ENCODE data around the gene INTU. TPM values are rescaled to one million over a fixed set of nuclear protein-coding genes. Genes with fewer than 3 reads are reported as not detected.
"Not testable (repeated sequence)": the region's sequence is repeated elsewhere in the genome, so short reads cannot be mapped to it uniquely, and the experiment has no call there.

The INTU gene
- total RNA-seq, 1 experiment from 2014 or later: 10.7 TPM

DNA sequence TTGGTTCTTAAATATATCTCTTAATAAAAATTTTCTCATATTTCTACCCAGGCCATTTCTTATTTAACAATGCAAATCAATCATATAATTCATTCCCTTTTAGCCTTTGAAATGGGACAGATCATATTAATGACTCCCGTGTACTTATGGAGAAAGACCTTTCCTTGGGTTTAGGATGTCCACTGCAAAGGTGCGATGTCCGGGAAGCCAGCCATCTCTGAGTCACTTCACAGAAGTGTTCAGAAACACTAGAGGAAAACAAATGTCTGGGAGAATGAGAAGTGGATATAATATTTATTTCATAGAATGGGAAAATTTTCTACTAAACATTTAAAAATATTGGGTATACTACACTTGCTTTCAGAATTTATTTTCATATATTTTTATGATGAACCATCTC, 15.3 kb downstream of the INTU start:
- no peak overlapping the region for H4K8ac ChIP-seq (replicated peaks; ENCODE audit: insufficient read length, low read depth, low read length)
- TF ChIP-seq, protein P1, sequence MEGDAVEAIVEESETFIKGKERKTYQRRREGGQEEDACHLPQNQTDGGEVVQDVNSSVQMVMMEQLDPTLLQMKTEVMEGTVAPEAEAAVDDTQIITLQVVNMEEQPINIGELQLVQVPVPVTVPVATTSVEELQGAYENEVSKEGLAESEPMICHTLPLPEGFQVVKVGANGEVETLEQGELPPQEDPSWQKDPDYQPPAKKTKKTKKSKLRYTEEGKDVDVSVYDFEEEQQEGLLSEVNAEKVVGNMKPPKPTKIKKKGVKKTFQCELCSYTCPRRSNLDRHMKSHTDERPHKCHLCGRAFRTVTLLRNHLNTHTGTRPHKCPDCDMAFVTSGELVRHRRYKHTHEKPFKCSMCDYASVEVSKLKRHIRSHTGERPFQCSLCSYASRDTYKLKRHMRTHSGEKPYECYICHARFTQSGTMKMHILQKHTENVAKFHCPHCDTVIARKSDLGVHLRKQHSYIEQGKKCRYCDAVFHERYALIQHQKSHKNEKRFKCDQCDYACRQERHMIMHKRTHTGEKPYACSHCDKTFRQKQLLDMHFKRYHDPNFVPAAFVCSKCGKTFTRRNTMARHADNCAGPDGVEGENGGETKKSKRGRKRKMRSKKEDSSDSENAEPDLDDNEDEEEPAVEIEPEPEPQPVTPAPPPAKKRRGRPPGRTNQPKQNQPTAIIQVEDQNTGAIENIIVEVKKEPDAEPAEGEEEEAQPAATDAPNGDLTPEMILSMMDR (conservative IDR thresholded peaks at IDR 0.05): no peak
- no peak overlapping the region for H3K9ac ChIP-seq (ENCODE audit: extremely low read depth, insufficient read length, low read length)
- H3K56ac ChIP-seq (ENCODE audit: insufficient read length, low read depth, low read length): no peak overlapping the region
- no peak overlapping the region; a peak in 1 of 5 replicates for H3K4me3 Mint-ChIP-seq
- H2BK15ac ChIP-seq (ENCODE audit: low read depth, low read length): no peak overlapping the region
- H3K36me3 Mint-ChIP-seq (ENCODE audit: insufficient read depth in 1 of 3, low read depth in 3 of 3): peaks cover 27 to 41% (median 31%) of the 10 kb centered on the region in 3 experiments; a peak in 6 of 7 replicates
- no peaks in the 10 kb centered on the region for H3K4me1 ChIP-seq (ENCODE audit: insufficient read depth, low read length)
- H3K23ac ChIP-seq (ENCODE audit: insufficient read length, low read depth, low read length): no peak overlapping the region
- no peaks in the 10 kb centered on the region for H4K20me1 ChIP-seq (ENCODE audit: control insufficient read depth, insufficient read depth, insufficient read length)
- no peak overlapping the region for H2BK5ac ChIP-seq (ENCODE audit: insufficient read length, low read length)
- H3K4me2 ChIP-seq (ENCODE audit: insufficient read depth, insufficient read length, low read length): no peak overlapping the region
- no peak overlapping the region for H4K5ac ChIP-seq (ENCODE audit: insufficient read length, low read depth, low read length)
- H3K4ac ChIP-seq (ENCODE audit: low read depth, low read length): no peak overlapping the region
- no peak overlapping the region for H3K18ac ChIP-seq (ENCODE audit: insufficient read length, low read depth, low read length)
- no peaks in the 10 kb centered on the region for H3K4me1 Mint-ChIP-seq
- DNase-seq: no peak
- H3K23me2 ChIP-seq (ENCODE audit: insufficient read length, low read depth, low read length, poor library complexity, severe bottlenecking): no peaks in the 10 kb centered on the region
- H3K14ac ChIP-seq (ENCODE audit: insufficient read depth, low read length): no peak overlapping the region
- no peaks in the 10 kb centered on the region for H3K79me1 ChIP-seq (ENCODE audit: insufficient read depth, low read depth, low read length, poor library complexity, severe bottlenecking)
- no peak overlapping the region for H2BK20ac ChIP-seq (ENCODE audit: low read depth, low read length, poor library complexity, severe bottlenecking)
- no peak overlapping the region for H2AK5ac ChIP-seq (ENCODE audit: insufficient read length, low read length)
- no peaks in the 10 kb centered on the region for H3K79me2 ChIP-seq (ENCODE audit: insufficient read depth, low read length)
- H2BK120ac ChIP-seq (ENCODE audit: low read depth, low read length, poor library complexity, severe bottlenecking): no peak overlapping the region
- H3T11ph ChIP-seq (ENCODE audit: low read length): no peak overlapping the region
- no peak overlapping the region for H2BK12ac ChIP-seq (ENCODE audit: insufficient read length, low read depth, low read length)
- WGBS (ENCODE audit: extremely low coverage, insufficient read length, low lambda C conversion rate): no CpG with 5 or more reads among the region's 3 CpGs
- H2AFZ ChIP-seq (ENCODE audit: low read length): no peak overlapping the region
- H3K27me3 ChIP-seq (ENCODE audit: insufficient read depth, low read length): no peaks in the 10 kb centered on the region
- H3K9me3 ChIP-seq (ENCODE audit: control insufficient read depth, low read depth, low read length): no peaks in the 10 kb centered on the region
- peaks cover 0 to 3% of the 10 kb centered on the region in 2 experiments; a peak in 3 of 5 replicates for H3K9me3 Mint-ChIP-seq
- no peaks in the 10 kb centered on the region for H3K27me3 Mint-ChIP-seq (ENCODE audit: low read depth)
- no peak overlapping the region for H4K91ac ChIP-seq (ENCODE audit: insufficient read length, low read depth, low read length)
- H3K27ac Mint-ChIP-seq: no peak overlapping the region
- no peak overlapping the region for H3K27ac ChIP-seq (ENCODE audit: insufficient read length, low read depth, low read length)

DNA sequence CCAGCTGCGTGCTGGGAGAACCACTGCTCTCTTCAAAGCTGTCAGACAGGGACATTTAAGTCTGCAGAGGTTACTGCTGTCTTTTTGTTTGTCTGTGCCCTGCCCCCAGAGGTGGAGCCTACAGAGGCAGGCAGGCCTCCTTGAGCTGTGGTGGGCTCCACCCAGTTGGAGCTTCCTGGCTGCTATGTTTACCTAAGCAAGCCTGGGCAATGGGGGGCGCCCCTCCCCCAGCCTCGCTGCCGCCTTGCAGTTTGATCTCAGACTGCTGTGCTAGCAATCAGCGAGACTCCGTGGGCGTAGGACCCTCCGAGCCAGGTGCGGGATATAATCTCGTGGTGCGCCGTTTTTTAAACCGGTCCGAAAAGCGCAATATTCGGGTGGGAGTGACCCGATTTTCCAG, 22.8 kb downstream of the INTU start:
- H3K23ac ChIP-seq (ENCODE audit: insufficient read length, low read depth, low read length); H2BK20ac ChIP-seq (ENCODE audit: low read depth, low read length, poor library complexity, severe bottlenecking); H2AK5ac ChIP-seq (ENCODE audit: insufficient read length, low read length); H3K23me2 ChIP-seq (ENCODE audit: insufficient read length, low read depth, low read length, poor library complexity, severe bottlenecking); H3K79me1 ChIP-seq (ENCODE audit: insufficient read depth, low read depth, low read length, poor library complexity, severe bottlenecking); H2BK15ac ChIP-seq (ENCODE audit: low read depth, low read length); H3K9me3 ChIP-seq (ENCODE audit: control insufficient read depth, low read depth, low read length); H3K4ac ChIP-seq (ENCODE audit: low read depth, low read length); H4K91ac ChIP-seq (ENCODE audit: insufficient read length, low read depth, low read length); H3K27ac ChIP-seq (ENCODE audit: insufficient read length, low read depth, low read length); H3K14ac ChIP-seq (ENCODE audit: insufficient read depth, low read length); H2BK12ac ChIP-seq (ENCODE audit: insufficient read length, low read depth, low read length); H4K8ac ChIP-seq (replicated peaks; ENCODE audit: insufficient read length, low read depth, low read length); H3K4me2 ChIP-seq (ENCODE audit: insufficient read depth, insufficient read length, low read length); H2AFZ ChIP-seq (ENCODE audit: low read length); H3K18ac ChIP-seq (ENCODE audit: insufficient read length, low read depth, low read length); H3K4me1 ChIP-seq (ENCODE audit: insufficient read depth, low read length); H3K9me3 Mint-ChIP-seq; H3K79me2 ChIP-seq (ENCODE audit: insufficient read depth, low read length); H4K20me1 ChIP-seq (ENCODE audit: control insufficient read depth, insufficient read depth, insufficient read length); DNase-seq; H2BK120ac ChIP-seq (ENCODE audit: low read depth, low read length, poor library complexity, severe bottlenecking); H3T11ph ChIP-seq (ENCODE audit: low read length); H4K5ac ChIP-seq (ENCODE audit: insufficient read length, low read depth, low read length); H3K56ac ChIP-seq (ENCODE audit: insufficient read length, low read depth, low read length); H3K27me3 Mint-ChIP-seq (ENCODE audit: low read depth); H3K9ac ChIP-seq (ENCODE audit: extremely low read depth, insufficient read length, low read length); H3K27me3 ChIP-seq (ENCODE audit: insufficient read depth, low read length); H2BK5ac ChIP-seq (ENCODE audit: insufficient read length, low read length): not testable (repeated sequence)
- no CpG with 5 or more reads among the region's 17 CpGs for WGBS (ENCODE audit: extremely low coverage, insufficient read length, low lambda C conversion rate)
- Mint-ChIP-seq H3K27ac (peak overlapping the region in 2 of 3 experiments; percentile 94 to 99; a peak in 4 of 7 replicates), H3K4me1 (peaks cover 15% of the 10 kb centered on the region in 2 experiments), H3K4me3 (peak overlapping the region; percentile 75 to 86), H3K36me3 (ENCODE audit: insufficient read depth in 1 of 3, low read depth in 3 of 3) (peaks cover 4 to 12% (median 12%) of the 10 kb centered on the region in 3 experiments; a peak in 6 of 7 replicates)

Measured in H9 (cell line).